K562 (cell line): ENCODE measurements around the gene ITPRIPL2. TPM values are rescaled to one million over a fixed set of nuclear protein-coding genes. Genes with fewer than 3 reads are reported as not detected.
A peak's percentile ranks its signal among the peaks of the same experiment; 100 is the strongest.

Experiments
- ATF7 ChIP-seq: fragments of 450-650 bp; IDR thresholded peaks from 2 replicates; pipeline ENCODE4 v1.7.1; 2014; ENCODE audit warnings: mild to moderate bottlenecking, moderate library complexity
- BDP1 ChIP-seq: IDR thresholded peaks from 3 replicates; pipeline ENCODE4 v1.6.1; 2011; ENCODE audit not compliant: insufficient read length, insufficient read depth
- CAMTA2 ChIP-seq: fragments of 250-450 bp; sonication (Bioruptor Pico); conservative IDR thresholded peaks from 2 replicates; pipeline ENCODE4 v1.5.1; 2022
- FOXM1 ChIP-seq, 2 experiments: fragments of 450-650 bp in 1 of 2; sonication (generic) in 1 of 2; formaldehyde crosslinking in 1 of 2; IDR thresholded peaks; 2 replicates each; pipeline versions ENCODE4 v1.6.1 to v1.9.0; 2017 to 2022; ENCODE audit warnings: low read depth in 2 of 2, mild to moderate bottlenecking in 2 of 2, missing genetic modification reagents in 1 of 2, moderate library complexity in 1 of 2
- HMG20A ChIP-seq: fragments of 450-650 bp; formaldehyde crosslinking; conservative IDR thresholded peaks from 2 replicates; pipeline ENCODE4 v1.4.0; 2020; ENCODE audit warnings: mild to moderate bottlenecking, mixed read lengths
- MAFG ChIP-seq: fragments of 450-650 bp; conservative IDR thresholded peaks from 2 replicates; pipeline ENCODE4 v1.6.1; 2016; ENCODE audit warnings: missing genetic modification characterization, missing compliant biosample characterization
- NR2C1 ChIP-seq, 2 experiments: fragments of 450-650 bp; IDR thresholded peaks; 2 replicates each; pipeline ENCODE4 v1.6.1; 2017; ENCODE audit warnings: mild to moderate bottlenecking in 2 of 2, antibody characterized with exemption in 1 of 2, inconsistent platforms in 1 of 2, missing compliant biosample characterization in 1 of 2, missing genetic modification characterization in 1 of 2
- PHF20 ChIP-seq: fragments of 450-650 bp; IDR thresholded peaks from 2 replicates; pipeline ENCODE4 v1.6.1; 2018; ENCODE audit not compliant: partially characterized antibody
- PHF8 ChIP-seq: fragments of 200-600 bp; sonication (generic); IDR thresholded peaks from 2 replicates; pipeline ENCODE4 v1.6.1; 2012; ENCODE audit warnings: mixed run types, mild to moderate bottlenecking, inconsistent platforms, low read length, moderate library complexity, borderline replicate concordance
- POLR3A ChIP-seq: IDR thresholded peaks from 2 replicates; pipeline ENCODE4 v1.6.1; 2011; ENCODE audit warnings: borderline replicate concordance, mild to moderate bottlenecking, moderate library complexity; ENCODE audit not compliant: insufficient read length, insufficient read depth; ENCODE audit errors: extremely low read depth
- PPARD ChIP-seq: fragments of 250-450 bp; sonication (Bioruptor Pico); IDR thresholded peaks from 2 replicates; pipeline ENCODE4 v1.8.0; 2022; ENCODE audit warnings: inconsistent platforms, mild to moderate bottlenecking, moderate library complexity
- PTTG1 ChIP-seq: fragments of 450-650 bp; IDR thresholded peaks from 2 replicates; pipeline ENCODE4 v1.6.1; 2016; ENCODE audit warnings: low read depth, mild to moderate bottlenecking, missing genetic modification characterization, missing compliant biosample characterization
- SMAD1 ChIP-seq: fragments of 150-350 bp; IDR thresholded peaks from 2 replicates; pipeline ENCODE4 v1.6.1; 2014; ENCODE audit warnings: low read length, low read depth; ENCODE audit not compliant: partially characterized antibody
- SMARCA5 ChIP-seq: fragments of 450-650 bp; IDR thresholded peaks from 2 replicates; pipeline ENCODE4 v1.6.1; 2016
- SREBF2 ChIP-seq: sonication (generic); formaldehyde crosslinking; IDR thresholded peaks from 2 replicates; pipeline ENCODE4 v1.4.0; 2020; ENCODE audit warnings: mild to moderate bottlenecking, missing genetic modification reagents
- TRIM28 ChIP-seq: fragments of 450-650 bp; IDR thresholded peaks from 2 replicates; pipeline ENCODE4 v1.6.1; 2017
- ZNF12 ChIP-seq: sonication (generic); formaldehyde crosslinking; IDR thresholded peaks from 2 replicates; pipeline ENCODE4 v1.4.0; 2020; ENCODE audit warnings: mild to moderate bottlenecking, missing genetic modification reagents
- ZNF124 ChIP-seq: sonication (generic); formaldehyde crosslinking; IDR thresholded peaks from 2 replicates; pipeline ENCODE4 v1.8.1; 2022; ENCODE audit warnings: missing genetic modification reagents
- ZNF224 ChIP-seq: sonication (generic); formaldehyde crosslinking; IDR thresholded peaks from 2 replicates; pipeline ENCODE4 v1.8.0; 2022; ENCODE audit warnings: mild to moderate bottlenecking, missing genetic modification reagents
- ZNF778 ChIP-seq: fragments of 450-650 bp; formaldehyde crosslinking; IDR thresholded peaks from 2 replicates; pipeline ENCODE4 v1.4.0; 2020; ENCODE audit warnings: mild to moderate bottlenecking, moderate library complexity
- polyA plus RNA-seq, 8 experiments: library from polyadenylated mRNA; depleted of rRNA in 4 of 8; stranded (reverse) in 5 of 8; unstranded in 3 of 8; fragments of >200 nt; fragmentation: Nextera tagmentation in 2 of 8; fragmentation: Illumina TruSeq in 1 of 8; extraction: Ambion mirVana in 2 of 8; extraction: Trizol in 1 of 8; gene quantifications; 2 replicates each; pipeline versions ENCODE4 v1.2.1 to v1.2.3, GENCODE V29; 2011 to 2014; ENCODE audit warnings: inconsistent platforms in 1 of 8, missing spikeins in 1 of 8
- total RNA-seq, 7 experiments: library from RNA; depleted of rRNA in 6 of 7; stranded (reverse); fragments of >200 nt in 6 of 7; fragmentation: Illumina TruSeq in 2 of 7; extraction: Trizol in 2 of 7; gene quantifications; 2 replicates each; pipeline versions ENCODE4 v1.2.1 to v1.2.3, GENCODE V29; 2011 to 2021; ENCODE audit warnings: low replicate concordance in 1 of 7
- TF ChIP-seq, protein P1 (sequence below): IDR thresholded peaks from 3 replicates; pipeline ENCODE4 v1.6.1; 2011; ENCODE audit warnings: borderline replicate concordance, mild to moderate bottlenecking, moderate library complexity; ENCODE audit not compliant: insufficient read length; ENCODE audit errors: extremely low read depth
- TF ChIP-seq, protein P2 (sequence below): fragments of 200-800 bp; sonication (Bioruptor generic); IDR thresholded peaks from 2 replicates; pipeline ENCODE4 v1.6.1; 2017; ENCODE audit warnings: missing genetic modification characterization, missing compliant biosample characterization
- TF ChIP-seq, protein P3 (sequence below): conservative IDR thresholded peaks from 2 replicates; pipeline ENCODE4 v1.6.1; 2011; ENCODE audit warnings: low read depth, mild to moderate bottlenecking, low read length; ENCODE audit not compliant: control insufficient read depth

ITPRIPL2 gene
- total and polyA plus RNA-seq, 9 of the 15 experiments (the other 6 are each of a cell fraction or from before 2014, with no cell fraction given), result 0.04 to 2.2 (median 0.58) TPM

DNA sequence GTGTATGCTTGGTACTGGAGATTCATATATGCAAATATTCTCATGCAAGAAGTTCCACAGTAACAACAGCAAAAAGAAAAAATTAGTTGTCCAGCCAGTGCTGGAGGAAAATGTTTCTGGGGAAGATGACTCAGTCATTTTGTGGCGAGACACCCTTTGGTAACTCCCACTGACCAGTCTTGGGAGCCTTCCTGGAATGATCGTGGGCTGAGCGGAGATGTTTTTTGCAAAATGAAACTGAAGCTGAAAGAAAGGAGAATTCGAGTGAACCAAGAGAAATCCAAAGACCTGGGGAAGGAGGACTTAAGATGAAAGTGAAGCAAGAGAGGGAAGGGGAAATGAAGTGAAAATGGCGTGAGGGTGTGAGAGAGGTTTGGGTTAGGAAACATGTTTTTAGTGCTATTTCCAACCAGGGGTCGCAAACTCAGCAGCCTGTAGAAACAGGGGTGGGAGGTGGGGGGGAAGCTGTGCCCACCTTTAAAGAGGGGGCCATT is 5.2 kb downstream of the ITPRIPL2 start (continued):
- TF ChIP-seq HMG20A (no peak), ZNF778 (CRISPR knock-in tag) (no peak), PTTG1 (tag) (no peak), CAMTA2 (CRISPR knock-in tag) (no peak), ZNF224 (CRISPR knock-in tag) (no peak), SMAD1 (no peak), PPARD (CRISPR knock-in tag) (no peak), BDP1 (no peak), ATF7 (peak; percentile 21; the same call in 1 of the 2 replicates), SREBF2 (CRISPR knock-in tag) (no peak), PHF20 (no peak), FOXM1 (IDR thresholded peaks at IDR 0.05; ENCODE audit: low read depth) (no peak), FOXM1 (CRISPR knock-in tag; IDR thresholded peaks at IDR 0.05; ENCODE audit: low read depth) (no peak), MAFG (peak; percentile 92), SMARCA5 (no peak), ZNF124 (CRISPR knock-in tag) (no peak), ZNF12 (CRISPR knock-in tag) (no peak), POLR3A (no peak), NR2C1 (IDR thresholded peaks at IDR 0.05) (no peak), NR2C1 (tag; IDR thresholded peaks at IDR 0.05) (no peak), PHF8 (no peak), TRIM28 (0 out of 2 replicates have a peak, but pooled peaks have one; percentile 28)
- TF ChIP-seq, protein P1, sequence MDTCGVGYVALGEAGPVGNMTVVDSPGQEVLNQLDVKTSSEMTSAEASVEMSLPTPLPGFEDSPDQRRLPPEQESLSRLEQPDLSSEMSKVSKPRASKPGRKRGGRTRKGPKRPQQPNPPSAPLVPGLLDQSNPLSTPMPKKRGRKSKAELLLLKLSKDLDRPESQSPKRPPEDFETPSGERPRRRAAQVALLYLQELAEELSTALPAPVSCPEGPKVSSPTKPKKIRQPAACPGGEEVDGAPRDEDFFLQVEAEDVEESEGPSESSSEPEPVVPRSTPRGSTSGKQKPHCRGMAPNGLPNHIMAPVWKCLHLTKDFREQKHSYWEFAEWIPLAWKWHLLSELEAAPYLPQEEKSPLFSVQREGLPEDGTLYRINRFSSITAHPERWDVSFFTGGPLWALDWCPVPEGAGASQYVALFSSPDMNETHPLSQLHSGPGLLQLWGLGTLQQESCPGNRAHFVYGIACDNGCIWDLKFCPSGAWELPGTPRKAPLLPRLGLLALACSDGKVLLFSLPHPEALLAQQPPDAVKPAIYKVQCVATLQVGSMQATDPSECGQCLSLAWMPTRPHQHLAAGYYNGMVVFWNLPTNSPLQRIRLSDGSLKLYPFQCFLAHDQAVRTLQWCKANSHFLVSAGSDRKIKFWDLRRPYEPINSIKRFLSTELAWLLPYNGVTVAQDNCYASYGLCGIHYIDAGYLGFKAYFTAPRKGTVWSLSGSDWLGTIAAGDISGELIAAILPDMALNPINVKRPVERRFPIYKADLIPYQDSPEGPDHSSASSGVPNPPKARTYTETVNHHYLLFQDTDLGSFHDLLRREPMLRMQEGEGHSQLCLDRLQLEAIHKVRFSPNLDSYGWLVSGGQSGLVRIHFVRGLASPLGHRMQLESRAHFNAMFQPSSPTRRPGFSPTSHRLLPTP, result no peak
- TF ChIP-seq, protein P2, sequence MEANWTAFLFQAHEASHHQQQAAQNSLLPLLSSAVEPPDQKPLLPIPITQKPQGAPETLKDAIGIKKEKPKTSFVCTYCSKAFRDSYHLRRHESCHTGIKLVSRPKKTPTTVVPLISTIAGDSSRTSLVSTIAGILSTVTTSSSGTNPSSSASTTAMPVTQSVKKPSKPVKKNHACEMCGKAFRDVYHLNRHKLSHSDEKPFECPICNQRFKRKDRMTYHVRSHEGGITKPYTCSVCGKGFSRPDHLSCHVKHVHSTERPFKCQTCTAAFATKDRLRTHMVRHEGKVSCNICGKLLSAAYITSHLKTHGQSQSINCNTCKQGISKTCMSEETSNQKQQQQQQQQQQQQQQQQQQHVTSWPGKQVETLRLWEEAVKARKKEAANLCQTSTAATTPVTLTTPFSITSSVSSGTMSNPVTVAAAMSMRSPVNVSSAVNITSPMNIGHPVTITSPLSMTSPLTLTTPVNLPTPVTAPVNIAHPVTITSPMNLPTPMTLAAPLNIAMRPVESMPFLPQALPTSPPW (CRISPR knock-in tag), result no peak
- TF ChIP-seq, protein P3, sequence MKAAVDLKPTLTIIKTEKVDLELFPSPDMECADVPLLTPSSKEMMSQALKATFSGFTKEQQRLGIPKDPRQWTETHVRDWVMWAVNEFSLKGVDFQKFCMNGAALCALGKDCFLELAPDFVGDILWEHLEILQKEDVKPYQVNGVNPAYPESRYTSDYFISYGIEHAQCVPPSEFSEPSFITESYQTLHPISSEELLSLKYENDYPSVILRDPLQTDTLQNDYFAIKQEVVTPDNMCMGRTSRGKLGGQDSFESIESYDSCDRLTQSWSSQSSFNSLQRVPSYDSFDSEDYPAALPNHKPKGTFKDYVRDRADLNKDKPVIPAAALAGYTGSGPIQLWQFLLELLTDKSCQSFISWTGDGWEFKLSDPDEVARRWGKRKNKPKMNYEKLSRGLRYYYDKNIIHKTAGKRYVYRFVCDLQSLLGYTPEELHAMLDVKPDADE, result no peak
